ENCODE results near the gene CAVIN3.
"Not testable (repeated sequence)": the region's sequence is repeated elsewhere in the genome, so short reads cannot be mapped to it uniquely, and the experiment has no call there.

The CAVIN3 gene

DNA sequence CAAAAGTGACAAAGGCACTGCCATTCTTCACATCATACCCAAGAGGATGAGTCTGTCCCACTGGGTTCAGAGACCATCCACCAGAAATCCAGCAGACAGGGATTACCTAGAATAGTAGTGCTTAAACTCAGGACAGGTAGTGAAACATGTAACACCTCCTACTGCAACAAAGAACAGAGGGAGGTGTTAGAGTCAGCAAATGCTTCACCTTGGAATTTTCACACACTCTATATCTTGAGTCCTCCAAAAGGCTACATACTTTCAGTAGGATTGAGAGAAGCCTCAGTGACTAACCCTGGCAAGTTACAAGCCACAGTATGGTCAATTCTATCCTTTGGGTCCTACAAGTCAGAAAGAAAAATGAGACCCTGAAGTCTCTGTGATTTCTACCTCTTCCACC is 6.0 kb upstream of the CAVIN3 start:
- DNase-seq (ENCODE audit: low read depth in 3 of 3): no peak

- DNase-seq (ENCODE audit: low read depth in 3 of 3): no peak
Observed at GRCh38 chr11:6323291-6323905, 3.1 kb upstream of the CAVIN3 start.

DNA sequence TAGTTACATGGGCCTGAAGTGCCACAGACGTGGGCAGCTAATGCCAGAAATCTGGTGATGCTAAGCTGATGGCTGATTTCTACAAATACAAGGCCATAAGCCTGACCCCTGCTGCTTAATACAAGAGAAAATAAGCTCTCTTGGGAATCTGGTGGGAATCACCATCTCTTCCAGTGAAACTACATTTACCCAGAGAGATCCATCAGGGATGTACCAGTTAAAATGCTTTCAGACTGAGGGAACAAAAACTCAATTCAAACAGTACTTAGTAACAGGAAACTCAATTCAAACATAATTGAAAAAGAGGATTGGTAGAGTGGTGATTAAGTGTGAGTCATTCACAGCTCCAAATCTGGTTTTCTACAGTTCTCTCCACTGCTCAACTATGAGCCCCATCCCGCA is 1.7 kb upstream of the CAVIN3 start:
- no peak for DNase-seq (ENCODE audit: low read depth in 3 of 3)

- no peak for DNase-seq (ENCODE audit: low read depth in 3 of 3)
Observed at GRCh38 chr11:6321356-6321755, 1.1 kb upstream of the CAVIN3 start.

DNA sequence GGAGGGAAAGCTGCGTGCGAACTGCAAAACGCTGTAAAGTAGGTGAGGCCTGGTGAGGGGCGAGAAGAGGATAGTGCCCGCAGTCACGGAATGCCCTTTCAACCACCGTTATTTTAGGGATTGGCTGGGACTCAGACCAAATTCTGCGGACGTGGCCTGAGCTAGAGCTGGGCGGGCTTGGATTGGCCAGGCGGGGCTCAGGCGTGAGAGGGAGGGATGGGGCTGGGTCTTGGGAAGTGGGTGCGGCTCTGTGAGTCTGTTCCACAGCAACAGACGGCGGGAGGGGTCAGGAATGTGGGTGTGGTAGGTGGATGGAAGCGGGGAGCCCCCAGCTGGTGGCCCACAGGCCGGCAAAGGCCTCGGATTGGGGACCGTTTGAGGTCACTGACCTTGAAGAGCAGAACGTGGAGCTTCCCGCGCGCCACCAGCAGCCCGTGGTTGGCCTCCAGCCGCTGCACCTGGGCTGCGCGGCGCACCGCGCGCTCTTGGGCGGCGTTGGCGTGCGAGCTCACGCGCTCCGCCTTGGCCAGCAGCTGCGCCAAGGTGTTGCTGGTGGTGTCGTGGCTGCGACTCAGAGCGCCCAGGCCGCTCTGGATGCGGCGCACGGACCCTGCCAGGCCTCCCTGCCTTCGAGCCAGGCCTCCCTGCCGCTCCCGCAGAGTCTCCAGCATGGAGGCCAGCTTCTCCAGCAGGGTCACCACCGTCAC is 444 bp downstream of the CAVIN3 start:
- DNase-seq (ENCODE audit: low read depth in 3 of 3): no peak

- no peak for DNase-seq (ENCODE audit: low read depth in 3 of 3)
Observed at GRCh38 chr11:6319001-6319703, 1.1 kb downstream of the CAVIN3 start.

DNA sequence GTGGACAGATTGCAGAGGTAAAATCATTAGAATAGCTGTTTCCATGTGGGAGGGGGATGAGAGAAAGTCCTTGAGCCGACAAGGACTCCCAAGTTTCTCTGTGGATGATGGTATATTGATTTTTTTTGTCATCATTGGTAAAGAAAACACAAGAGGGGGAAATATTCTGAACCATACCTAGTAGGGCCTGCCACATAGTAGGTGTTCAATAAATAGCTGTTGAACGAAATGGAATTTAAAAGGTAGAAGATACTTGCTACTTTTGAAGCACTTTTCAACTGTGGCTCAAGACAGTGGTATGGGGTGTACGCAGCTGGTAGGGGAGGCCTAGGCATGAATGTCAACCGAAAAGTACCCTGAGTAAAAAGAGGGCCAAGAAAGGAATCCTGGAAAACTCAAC is 2.1 kb downstream of the CAVIN3 start:
- no peak for DNase-seq (ENCODE audit: low read depth in 3 of 3)

DNA sequence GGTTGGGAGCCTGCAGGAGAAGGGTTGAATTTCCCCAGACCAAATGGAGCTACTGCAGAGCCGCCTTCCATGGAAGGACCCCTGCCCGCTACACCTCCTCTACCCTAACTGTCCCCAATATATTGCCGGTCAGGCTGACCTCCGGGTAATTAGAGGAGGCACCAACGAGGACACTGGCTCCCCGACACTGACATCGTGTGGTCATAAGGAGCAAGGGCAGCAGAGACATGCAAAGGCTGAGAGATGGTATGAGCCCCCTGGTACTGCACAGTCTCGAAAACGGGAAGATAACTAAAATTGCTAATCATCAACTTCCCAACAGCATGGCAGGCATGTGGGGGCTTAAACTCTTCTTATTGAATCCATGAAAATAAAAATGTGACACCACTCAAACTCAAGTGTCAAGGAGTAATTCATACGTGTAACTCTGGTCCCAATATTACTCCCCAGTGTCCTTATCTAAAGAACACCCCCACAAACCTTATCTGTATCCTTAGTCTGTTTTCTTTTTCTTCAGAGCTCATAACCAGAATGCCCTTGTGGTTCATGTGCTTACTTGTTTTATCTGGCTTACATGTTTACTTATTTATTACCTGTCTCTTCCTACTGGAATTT is 4.4 kb downstream of the CAVIN3 start:
- no peak for DNase-seq (ENCODE audit: low read depth in 3 of 3)

DNA sequence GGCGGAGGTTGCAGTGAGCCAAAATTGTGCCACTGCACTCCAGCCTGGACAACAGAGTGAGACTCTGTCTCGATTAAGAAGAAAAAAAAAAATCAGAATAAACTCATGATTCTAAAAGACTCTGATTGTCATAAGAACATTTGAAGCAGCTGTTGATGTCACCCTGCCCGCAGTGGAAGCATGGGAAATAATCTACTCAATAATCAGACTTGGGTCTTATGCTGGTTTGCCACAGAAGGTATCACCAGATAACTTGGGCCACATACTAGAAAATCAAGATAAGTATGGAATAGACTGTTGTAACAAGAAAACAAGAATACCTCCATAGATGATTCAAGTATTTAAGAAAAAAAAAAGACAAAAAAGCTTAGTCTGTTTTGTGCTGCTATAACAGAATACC is 8.2 kb downstream of the CAVIN3 start:
- no peak for DNase-seq (ENCODE audit: low read depth in 3 of 3)

DNA sequence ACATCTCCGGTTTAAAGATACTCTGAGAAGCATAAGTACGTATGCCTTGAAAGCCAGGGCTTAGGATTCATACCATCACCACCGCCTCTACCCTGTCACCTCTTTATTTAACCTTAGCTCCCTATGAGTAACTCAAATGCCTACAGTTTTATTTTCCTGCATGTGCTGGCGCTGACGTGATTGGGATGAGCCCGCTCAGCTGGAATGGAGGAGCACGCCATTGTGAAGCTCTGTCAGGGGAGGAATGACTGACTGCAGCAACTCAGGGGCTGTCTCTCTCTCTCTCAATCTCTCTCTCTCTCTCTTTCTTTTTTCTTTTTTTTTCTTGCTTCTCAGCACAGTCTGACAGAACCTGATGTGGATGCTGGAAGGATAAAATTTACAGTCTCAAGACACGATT is 12.4 kb downstream of the CAVIN3 start:
- no peak for DNase-seq (ENCODE audit: low read depth in 3 of 3)

- no peak for DNase-seq (ENCODE audit: low read depth in 3 of 3)
Observed at GRCh38 chr11:6305297-6305696, 15.0 kb downstream of the CAVIN3 start.

- no peak for DNase-seq (ENCODE audit: low read depth in 3 of 3)
Observed at GRCh38 chr11:6303661-6304060, 16.6 kb downstream of the CAVIN3 start.

DNA sequence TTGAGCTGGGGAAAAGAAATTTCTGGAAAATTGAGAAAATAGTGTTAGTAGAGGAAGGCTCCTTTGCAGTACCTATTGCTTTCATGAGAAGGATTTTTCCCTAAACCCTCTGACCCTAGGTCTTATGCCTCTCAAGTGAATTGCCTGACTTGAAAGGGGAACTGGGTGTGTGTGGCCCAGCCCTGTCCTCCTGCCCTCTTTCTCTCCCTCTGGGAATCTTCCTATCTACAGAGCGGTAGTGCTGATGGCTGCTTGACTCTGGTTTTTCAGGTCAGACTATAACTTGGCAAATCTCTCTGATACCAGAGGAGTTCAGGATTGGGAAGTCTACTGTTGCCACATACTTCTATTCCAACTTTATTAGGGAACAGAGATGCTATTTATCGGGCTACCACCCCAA is 19.2 kb downstream of the CAVIN3 start:
- no peak for DNase-seq (ENCODE audit: low read depth in 3 of 3)

GRCh38 chr11:6300325-6300724 is 20.0 kb downstream of the CAVIN3 start:
- no peak for DNase-seq (ENCODE audit: low read depth in 3 of 3)

GRCh38 chr11:6298605-6299004 is 21.7 kb downstream of the CAVIN3 start:
- no peak for DNase-seq (ENCODE audit: low read depth in 3 of 3)

GRCh38 chr11:6297831-6298230 is 22.5 kb downstream of the CAVIN3 start:
- no peak for DNase-seq (ENCODE audit: low read depth in 3 of 3)

DNA sequence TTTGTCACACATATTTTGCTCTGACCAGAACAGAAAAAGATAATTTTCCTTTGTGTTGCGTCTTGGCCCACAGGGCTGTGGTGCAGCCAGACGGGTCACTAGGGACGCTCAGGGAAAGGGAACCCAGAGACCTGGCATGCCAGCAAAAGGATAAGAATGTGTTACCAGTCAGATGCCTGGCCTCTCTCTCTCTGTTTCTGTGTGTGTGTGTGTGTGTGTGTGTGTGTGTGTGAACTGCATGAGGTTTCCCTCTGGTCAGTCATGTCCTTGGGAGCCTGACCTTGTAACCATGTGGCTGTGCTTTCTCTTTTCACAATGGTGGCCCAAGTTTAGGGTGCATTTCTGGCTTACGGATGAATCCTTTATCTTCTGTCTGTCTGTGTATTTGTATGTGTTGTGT is 35.3 kb downstream of the CAVIN3 start:
- DNase-seq (ENCODE audit: low read depth in 3 of 3): no peak

DNA sequence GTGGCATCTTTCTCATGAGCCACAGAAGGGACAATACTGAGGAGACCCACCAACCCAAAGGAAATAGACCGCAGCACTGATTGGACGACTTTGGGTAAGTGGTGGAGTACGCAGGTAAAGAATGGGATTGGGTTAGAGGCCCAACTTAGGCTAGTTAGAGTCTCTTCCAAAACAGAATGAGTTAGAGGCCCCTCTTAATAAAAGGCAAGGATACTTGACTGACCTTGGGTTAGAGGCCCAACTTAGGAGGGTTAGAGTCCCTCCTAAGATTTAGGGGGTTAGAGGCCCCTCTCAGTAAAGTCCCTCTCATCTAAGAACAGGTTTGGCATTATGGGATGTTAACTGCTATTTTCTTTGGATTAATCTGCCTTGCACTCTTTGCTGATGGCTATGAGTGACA is 36.1 kb downstream of the CAVIN3 start:
- DNase-seq (ENCODE audit: low read depth in 3 of 3): no peak

GRCh38 chr11:6283453-6284023 is 36.8 kb downstream of the CAVIN3 start:
- DNase-seq (ENCODE audit: low read depth in 3 of 3): no peak

DNA sequence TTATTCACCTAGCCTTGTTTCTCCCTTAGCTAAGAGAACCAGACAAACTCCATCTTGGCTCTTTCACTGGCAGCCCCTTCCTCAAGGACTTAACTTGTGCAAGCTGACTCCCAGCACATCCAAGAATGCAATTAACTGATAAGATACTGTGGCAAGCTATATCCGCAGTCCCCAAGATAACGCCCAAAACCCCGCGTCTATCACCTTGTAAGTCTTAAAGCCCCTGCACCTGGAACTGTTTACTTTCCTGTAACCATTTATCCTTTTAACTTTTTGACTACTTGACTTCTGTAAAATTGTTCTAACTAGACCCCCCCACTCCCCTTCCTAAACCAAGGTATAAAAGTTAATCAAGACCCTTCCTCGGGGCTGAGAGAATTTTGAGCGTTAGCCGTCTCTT is 39.5 kb downstream of the CAVIN3 start:
- not testable (repeated sequence) for DNase-seq (ENCODE audit: low read depth in 3 of 3)

- no peak for DNase-seq (ENCODE audit: low read depth in 3 of 3)
Observed at GRCh38 chr11:6273188-6273587, 47.1 kb downstream of the CAVIN3 start.

- no peak for DNase-seq (ENCODE audit: low read depth in 3 of 3)
Observed at GRCh38 chr11:6271598-6271997, 48.7 kb downstream of the CAVIN3 start.

Measured in stimulated activated CD4-positive, alpha-beta T cell treated with anti-CD3 and anti-CD28 coated beads, TNF-alpha, amount 100 ng/mL, for 4 hours (primary cell).